Glutamatergic neuron (in vitro differentiated cells): ENCODE results near the gene RRAS2. TPM values are rescaled to one million over a fixed set of nuclear protein-coding genes. Genes with fewer than 3 reads are reported as not detected.

Experiments used
- DNase-seq: peaks from one replicate; pipeline ENCODE4 v3.0.0; 2022
- H3K27ac Mint-ChIP-seq: one replicate; pipeline ENCODE4 v1.8.0; 2020; ENCODE audit warnings: mild to moderate bottlenecking, mixed read lengths, inconsistent platforms; ENCODE audit not compliant: unreplicated experiment
- H3K27me3 Mint-ChIP-seq: one replicate; pipeline ENCODE4 v1.8.0; 2020; ENCODE audit warnings: mild to moderate bottlenecking, moderate library complexity, mixed read lengths, inconsistent platforms; ENCODE audit not compliant: unreplicated experiment
- H3K36me3 Mint-ChIP-seq: one replicate; pipeline ENCODE4 v1.8.0; 2020; ENCODE audit warnings: mild to moderate bottlenecking, mixed read lengths, inconsistent platforms; ENCODE audit not compliant: unreplicated experiment
- H3K4me1 Mint-ChIP-seq: one replicate; pipeline ENCODE4 v1.8.0; 2020; ENCODE audit warnings: mild to moderate bottlenecking, low read depth, mixed read lengths, inconsistent platforms; ENCODE audit not compliant: unreplicated experiment
- H3K4me3 Mint-ChIP-seq: one replicate; pipeline ENCODE4 v1.8.0; 2020; ENCODE audit warnings: mild to moderate bottlenecking, mixed read lengths, inconsistent platforms; ENCODE audit not compliant: unreplicated experiment
- H3K9me3 Mint-ChIP-seq: one replicate; pipeline ENCODE4 v1.8.0; 2020; ENCODE audit warnings: mild to moderate bottlenecking, moderate library complexity, mixed read lengths, inconsistent platforms; ENCODE audit not compliant: unreplicated experiment
- total RNA-seq: library from RNA; stranded (reverse); fragmentation: NEBNext Ultra II Directional; extraction: Animal tissue kit (Norgen Biotek cat#: 25700); gene quantifications from one replicate; pipeline ENCODE4 v1.2.1, GENCODE V29; 2021; ENCODE audit not compliant: unreplicated experiment
- TF ChIP-seq, protein P1 (sequence below): fragments of 200-600 bp; sonication (generic); IDR thresholded peaks from one replicate; pipeline ENCODE4 v1.5.0; 2021; ENCODE audit not compliant: partially characterized antibody, unreplicated experiment

The RRAS2 gene
- total RNA-seq, 1 donor from 2014 or later, result 20.8 TPM

DNA sequence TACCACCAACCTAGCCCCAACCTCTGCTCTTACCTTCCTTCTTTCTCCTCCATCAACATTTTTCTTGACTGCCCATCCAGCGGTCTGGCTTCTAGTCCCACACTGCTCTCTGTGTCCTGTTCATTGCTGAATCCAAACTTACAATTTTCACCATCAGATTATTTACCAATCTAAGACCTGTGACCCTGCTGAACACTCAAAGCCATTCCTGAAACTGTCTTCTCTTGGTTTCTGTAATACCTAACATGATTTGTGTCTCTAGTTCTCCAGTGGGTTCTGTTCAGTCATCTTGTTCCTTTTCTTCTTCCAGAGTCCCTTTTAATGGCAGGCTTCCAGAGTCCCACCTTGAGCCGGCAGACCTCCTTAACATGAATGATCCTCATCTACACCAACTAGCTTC lies 24.1 kb downstream of the RRAS2 start:
- TF ChIP-seq, protein P1, sequence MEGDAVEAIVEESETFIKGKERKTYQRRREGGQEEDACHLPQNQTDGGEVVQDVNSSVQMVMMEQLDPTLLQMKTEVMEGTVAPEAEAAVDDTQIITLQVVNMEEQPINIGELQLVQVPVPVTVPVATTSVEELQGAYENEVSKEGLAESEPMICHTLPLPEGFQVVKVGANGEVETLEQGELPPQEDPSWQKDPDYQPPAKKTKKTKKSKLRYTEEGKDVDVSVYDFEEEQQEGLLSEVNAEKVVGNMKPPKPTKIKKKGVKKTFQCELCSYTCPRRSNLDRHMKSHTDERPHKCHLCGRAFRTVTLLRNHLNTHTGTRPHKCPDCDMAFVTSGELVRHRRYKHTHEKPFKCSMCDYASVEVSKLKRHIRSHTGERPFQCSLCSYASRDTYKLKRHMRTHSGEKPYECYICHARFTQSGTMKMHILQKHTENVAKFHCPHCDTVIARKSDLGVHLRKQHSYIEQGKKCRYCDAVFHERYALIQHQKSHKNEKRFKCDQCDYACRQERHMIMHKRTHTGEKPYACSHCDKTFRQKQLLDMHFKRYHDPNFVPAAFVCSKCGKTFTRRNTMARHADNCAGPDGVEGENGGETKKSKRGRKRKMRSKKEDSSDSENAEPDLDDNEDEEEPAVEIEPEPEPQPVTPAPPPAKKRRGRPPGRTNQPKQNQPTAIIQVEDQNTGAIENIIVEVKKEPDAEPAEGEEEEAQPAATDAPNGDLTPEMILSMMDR, result no peak
- H3K36me3 Mint-ChIP-seq, result peaks cover 4% of the 10 kb centered on the region
- no peaks in the 10 kb centered on the region for H3K27me3 Mint-ChIP-seq
- H3K27ac Mint-ChIP-seq, result no peak overlapping the region
- H3K4me1 Mint-ChIP-seq, result peaks cover 2% of the 10 kb centered on the region
- no peak overlapping the region for H3K4me3 Mint-ChIP-seq
- no peaks in the 10 kb centered on the region for H3K9me3 Mint-ChIP-seq
- DNase-seq, result no peak

DNA sequence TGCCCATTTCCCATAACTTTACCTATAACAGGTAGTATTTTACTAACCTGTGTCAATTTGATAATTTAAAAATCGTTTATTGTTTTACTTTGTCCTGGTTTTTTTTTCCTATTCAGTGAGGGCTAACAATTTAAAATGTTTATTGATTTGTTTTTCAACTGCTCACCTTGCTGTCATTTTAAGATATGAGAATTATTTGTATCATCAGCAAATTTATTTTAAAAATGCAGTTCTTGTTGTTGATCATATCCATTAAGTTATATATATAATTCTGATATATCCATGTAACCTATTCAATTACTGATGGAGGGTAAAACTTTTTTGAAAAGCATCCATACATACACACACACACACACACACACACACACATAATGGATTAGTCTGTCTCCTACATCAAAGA lies 24.8 kb downstream of the RRAS2 start:
- peaks cover 2% of the 10 kb centered on the region for H3K4me1 Mint-ChIP-seq
- DNase-seq, result no peak

DNA sequence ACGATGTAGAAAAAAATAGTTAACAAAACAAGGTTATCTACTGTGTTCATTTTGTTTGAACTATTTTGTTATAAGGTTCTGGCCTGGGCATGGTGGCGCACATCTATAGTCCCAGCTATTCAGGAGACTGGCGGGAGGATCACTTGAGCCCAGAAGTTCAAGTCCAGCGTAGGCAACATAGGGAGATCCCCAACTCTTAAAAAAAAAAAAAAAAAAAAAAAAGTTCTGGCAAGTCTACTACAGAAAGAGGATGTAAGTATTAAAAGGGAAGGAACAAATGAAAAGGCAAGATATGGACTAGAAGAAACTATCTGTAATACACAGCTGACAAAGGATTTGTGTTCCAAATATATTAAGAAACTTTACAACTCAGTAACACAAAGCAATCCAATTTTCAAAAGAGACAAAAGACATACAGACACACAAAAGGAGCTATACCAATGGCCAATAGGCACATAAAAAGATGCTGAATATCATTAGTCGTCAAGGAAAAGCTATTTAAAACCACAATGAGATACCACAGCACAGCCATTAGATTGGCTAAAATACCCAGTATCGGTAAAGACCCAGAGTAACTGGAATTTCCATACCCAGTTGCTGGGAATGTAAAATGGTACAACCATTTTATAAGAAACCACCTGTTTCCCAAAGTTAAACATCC lies 27.4 kb downstream of the RRAS2 start:
- Mint-ChIP-seq H3K4me3 (no peak overlapping the region), H3K36me3 (no peaks in the 10 kb centered on the region)

More for the DNA sequence above, 24.8 kb downstream of the RRAS2 start:
- TF ChIP-seq, protein P1, result no peak
- Mint-ChIP-seq H3K4me3 (no peak overlapping the region), H3K27me3 (no peaks in the 10 kb centered on the region), H3K27ac (no peak overlapping the region), H3K9me3 (no peaks in the 10 kb centered on the region), H3K36me3 (peaks cover 4% of the 10 kb centered on the region)

DNA sequence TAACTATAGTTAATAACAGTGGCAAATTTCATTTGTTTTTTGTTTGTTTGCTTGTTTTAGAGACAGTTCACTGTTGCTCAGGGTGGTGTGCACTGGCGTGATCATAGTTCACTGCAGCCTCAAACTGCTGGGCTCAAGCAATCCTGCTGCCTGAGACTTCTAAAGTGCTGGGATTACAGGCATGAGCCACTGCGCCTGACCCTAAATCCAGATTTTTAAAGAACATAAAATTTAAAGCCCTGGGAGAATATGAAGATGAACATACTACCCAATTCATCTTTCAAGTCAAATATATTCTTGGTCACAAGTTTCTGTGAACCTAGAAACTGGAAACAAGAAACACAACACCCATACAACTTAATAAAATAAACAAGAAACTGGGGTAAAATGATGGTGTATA lies 28.1 kb downstream of the RRAS2 start:
- Mint-ChIP-seq H3K9me3 (no peaks in the 10 kb centered on the region), H3K4me3 (no peak overlapping the region), H3K4me1 (peaks cover 2% of the 10 kb centered on the region), H3K27ac (no peak overlapping the region), H3K36me3 (no peaks in the 10 kb centered on the region), H3K27me3 (no peaks in the 10 kb centered on the region)
- TF ChIP-seq, protein P1, result no peak
- DNase-seq, result no peak

More for the DNA sequence above, 27.4 kb downstream of the RRAS2 start:
- Mint-ChIP-seq H3K9me3 (no peaks in the 10 kb centered on the region), H3K27me3 (no peaks in the 10 kb centered on the region), H3K4me1 (peaks cover 2% of the 10 kb centered on the region), H3K27ac (no peak overlapping the region)
- TF ChIP-seq, protein P1, result no peak
- DNase-seq, result no peak

DNA sequence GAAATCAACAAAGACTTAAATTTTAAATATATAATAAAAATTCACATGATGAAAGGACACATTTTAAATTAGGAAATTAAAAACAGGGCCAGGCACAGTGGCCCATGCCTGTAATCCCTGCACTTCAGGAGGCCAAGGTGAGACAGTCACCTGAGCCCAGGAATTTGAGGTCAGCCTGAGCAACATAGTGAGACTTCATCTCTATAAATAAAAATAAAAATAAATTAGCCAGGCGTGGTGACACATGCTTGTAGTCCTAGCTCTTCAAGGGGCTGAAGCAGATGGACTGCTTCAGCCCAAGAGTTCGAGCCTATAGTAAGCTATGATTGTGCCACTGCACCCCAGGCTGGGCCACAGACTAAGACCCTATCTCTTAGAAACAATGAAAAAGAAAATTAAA lies 29.3 kb downstream of the RRAS2 start:
- Mint-ChIP-seq H3K4me3 (no peak overlapping the region), H3K27me3 (no peaks in the 10 kb centered on the region), H3K4me1 (peaks cover under 1% of the 10 kb centered on the region), H3K9me3 (no peaks in the 10 kb centered on the region), H3K27ac (no peak overlapping the region), H3K36me3 (no peaks in the 10 kb centered on the region)
- TF ChIP-seq, protein P1, result no peak
- no peak for DNase-seq
